ENCODE data around the gene SUSD4.

SUSD4 gene

GRCh38 chr1:223208164-223209076, 155.6 kb downstream of the SUSD4 start:
- Mint-ChIP-seq H3K36me3 (ENCODE audit: low read depth) (no peaks in the 10 kb centered on the region), H3K27ac (no peak overlapping the region), H3K9me3 (no peaks in the 10 kb centered on the region), H3K4me1 (ENCODE audit: low read depth) (no peaks in the 10 kb centered on the region), H3K4me3 (no peak overlapping the region), H3K27me3 (ENCODE audit: low read depth) (peaks cover 7% of the 10 kb centered on the region)

GRCh38 chr1:223207293-223208066, 156.5 kb downstream of the SUSD4 start:
- no peaks in the 10 kb centered on the region for H3K9me3 Mint-ChIP-seq
- H3K36me3 Mint-ChIP-seq (ENCODE audit: low read depth), result no peaks in the 10 kb centered on the region
- H3K4me3 Mint-ChIP-seq, result no peak overlapping the region
- no peaks in the 10 kb centered on the region for H3K4me1 Mint-ChIP-seq (ENCODE audit: low read depth)
- peaks cover 7% of the 10 kb centered on the region for H3K27me3 Mint-ChIP-seq (ENCODE audit: low read depth)
- no peak overlapping the region for H3K27ac Mint-ChIP-seq

GRCh38 chr1:223204424-223204823, 159.6 kb downstream of the SUSD4 start:
- Mint-ChIP-seq H3K9me3 (no peaks in the 10 kb centered on the region), H3K4me3 (no peak overlapping the region), H3K36me3 (ENCODE audit: low read depth) (no peaks in the 10 kb centered on the region), H3K27ac (no peak overlapping the region), H3K4me1 (ENCODE audit: low read depth) (no peaks in the 10 kb centered on the region), H3K27me3 (ENCODE audit: low read depth) (peaks cover 7% of the 10 kb centered on the region)

- H3K4me1 Mint-ChIP-seq (ENCODE audit: low read depth), result no peaks in the 10 kb centered on the region
- H3K27me3 Mint-ChIP-seq (ENCODE audit: low read depth), result peaks cover under 1% of the 10 kb centered on the region
- H3K36me3 Mint-ChIP-seq (ENCODE audit: low read depth), result no peaks in the 10 kb centered on the region
- no peaks in the 10 kb centered on the region for H3K9me3 Mint-ChIP-seq
- H3K4me3 Mint-ChIP-seq, result no peak overlapping the region
- no peak overlapping the region for H3K27ac Mint-ChIP-seq
These were observed 160.3 kb downstream of the SUSD4 start for GRCh38 chr1:223203694-223204093.

- no peaks in the 10 kb centered on the region for H3K36me3 Mint-ChIP-seq (ENCODE audit: low read depth)
- H3K9me3 Mint-ChIP-seq, result no peaks in the 10 kb centered on the region
- H3K27me3 Mint-ChIP-seq (ENCODE audit: low read depth), result peaks cover 2% of the 10 kb centered on the region
- no peak overlapping the region for H3K4me3 Mint-ChIP-seq
- no peak overlapping the region for H3K27ac Mint-ChIP-seq
- H3K4me1 Mint-ChIP-seq (ENCODE audit: low read depth), result no peaks in the 10 kb centered on the region
These were observed 161.0 kb downstream of the SUSD4 start for GRCh38 chr1:223203034-223203408.

GRCh38 chr1:223202376-223203033, 161.5 kb downstream of the SUSD4 start:
- H3K27me3 Mint-ChIP-seq (ENCODE audit: low read depth), result peaks cover 4% of the 10 kb centered on the region
- no peaks in the 10 kb centered on the region for H3K36me3 Mint-ChIP-seq (ENCODE audit: low read depth)
- no peak overlapping the region for H3K27ac Mint-ChIP-seq
- no peak overlapping the region for H3K4me3 Mint-ChIP-seq
- no peaks in the 10 kb centered on the region for H3K9me3 Mint-ChIP-seq
- no peaks in the 10 kb centered on the region for H3K4me1 Mint-ChIP-seq (ENCODE audit: low read depth)

GRCh38 chr1:223201967-223202366, 162.0 kb downstream of the SUSD4 start:
- H3K27me3 Mint-ChIP-seq (ENCODE audit: low read depth), result peaks cover 4% of the 10 kb centered on the region
- H3K36me3 Mint-ChIP-seq (ENCODE audit: low read depth), result no peaks in the 10 kb centered on the region
- H3K4me1 Mint-ChIP-seq (ENCODE audit: low read depth), result no peaks in the 10 kb centered on the region
- no peaks in the 10 kb centered on the region for H3K9me3 Mint-ChIP-seq
- H3K27ac Mint-ChIP-seq, result no peak overlapping the region
- no peak overlapping the region for H3K4me3 Mint-ChIP-seq

GRCh38 chr1:223200903-223201302, 163.1 kb downstream of the SUSD4 start:
- Mint-ChIP-seq H3K9me3 (no peaks in the 10 kb centered on the region), H3K27me3 (ENCODE audit: low read depth) (peaks cover 4% of the 10 kb centered on the region), H3K36me3 (ENCODE audit: low read depth) (no peaks in the 10 kb centered on the region), H3K4me3 (no peak overlapping the region), H3K27ac (no peak overlapping the region), H3K4me1 (ENCODE audit: low read depth) (no peaks in the 10 kb centered on the region)

GRCh38 chr1:223199094-223199647, 164.8 kb downstream of the SUSD4 start:
- Mint-ChIP-seq H3K4me3 (no peak overlapping the region), H3K27me3 (ENCODE audit: low read depth) (peaks cover 4% of the 10 kb centered on the region), H3K27ac (no peak overlapping the region), H3K4me1 (ENCODE audit: low read depth) (no peaks in the 10 kb centered on the region), H3K36me3 (ENCODE audit: low read depth) (no peaks in the 10 kb centered on the region), H3K9me3 (no peaks in the 10 kb centered on the region)

GRCh38 chr1:223198628-223198965, 165.4 kb downstream of the SUSD4 start:
- Mint-ChIP-seq H3K27ac (no peak overlapping the region), H3K36me3 (ENCODE audit: low read depth) (no peaks in the 10 kb centered on the region), H3K4me1 (ENCODE audit: low read depth) (no peaks in the 10 kb centered on the region)

GRCh38 chr1:223197923-223198627, 165.9 kb downstream of the SUSD4 start:
- H3K9me3 Mint-ChIP-seq, result no peaks in the 10 kb centered on the region
- no peak overlapping the region for H3K4me3 Mint-ChIP-seq
- no peak overlapping the region for H3K27ac Mint-ChIP-seq
- no peaks in the 10 kb centered on the region for H3K36me3 Mint-ChIP-seq (ENCODE audit: low read depth)
- H3K4me1 Mint-ChIP-seq (ENCODE audit: low read depth), result no peaks in the 10 kb centered on the region
- peaks cover 4% of the 10 kb centered on the region for H3K27me3 Mint-ChIP-seq (ENCODE audit: low read depth)

More at GRCh38 chr1:223198628-223198965, 165.4 kb downstream of the SUSD4 start:
- peaks cover 4% of the 10 kb centered on the region for H3K27me3 Mint-ChIP-seq (ENCODE audit: low read depth)
- H3K4me3 Mint-ChIP-seq, result no peak overlapping the region
- no peaks in the 10 kb centered on the region for H3K9me3 Mint-ChIP-seq

- Mint-ChIP-seq H3K27ac (no peak overlapping the region), H3K27me3 (ENCODE audit: low read depth) (peaks cover 12% of the 10 kb centered on the region), H3K4me3 (no peak overlapping the region), H3K9me3 (no peaks in the 10 kb centered on the region), H3K4me1 (ENCODE audit: low read depth) (peaks cover 9% of the 10 kb centered on the region), H3K36me3 (ENCODE audit: low read depth) (no peaks in the 10 kb centered on the region)
These were observed 173.9 kb downstream of the SUSD4 start for GRCh38 chr1:223189903-223190724.

GRCh38 chr1:223189525-223189902, 174.5 kb downstream of the SUSD4 start:
- H3K27ac Mint-ChIP-seq, result no peak overlapping the region
- no peaks in the 10 kb centered on the region for H3K36me3 Mint-ChIP-seq (ENCODE audit: low read depth)
- H3K27me3 Mint-ChIP-seq (ENCODE audit: low read depth), result peaks cover 12% of the 10 kb centered on the region
- H3K4me3 Mint-ChIP-seq, result no peak overlapping the region
- H3K4me1 Mint-ChIP-seq (ENCODE audit: low read depth), result peaks cover 9% of the 10 kb centered on the region
- no peaks in the 10 kb centered on the region for H3K9me3 Mint-ChIP-seq

Data from T-helper 1 cell treated with Interleukin-12 subunit alpha and Interleukin-12 subunit beta and Interleukin-4 antibody, amounts not matched to agents 30 μg/mL and 1 μg/mL, for 36 hours (primary cell).